HG02970 (cell line): Measurements from ENCODE around the gene RPS18.
"Not testable (repeated sequence)": the region's sequence is repeated elsewhere in the genome, so short reads cannot be mapped to it uniquely, and the experiment has no call there.

ENCODE experiments used
- ATAC-seq: cut with Tn5 transposase; IDR thresholded peaks from one replicate; pipeline ENCODE4 v1.9.1; 2021; ENCODE audit warnings: mild to moderate bottlenecking, moderate library complexity, moderate number of reproducible peaks; ENCODE audit not compliant: unreplicated experiment, low FRiP score

The RPS18 gene

GRCh38 chr6:33271468-33272274 lies at the start of gene RPS18, which contains the start of gene VPS52:
Gene RPS18 (plus strand): TSS chr6:33272075. CDS start chr6:33272120, 45 bp downstream.
Gene VPS52 (minus strand): TSS chr6:33271876. CDS start chr6:33271675, 201 bp downstream.
- ATAC-seq: peak; percentile 87

- not testable (repeated sequence) for ATAC-seq
These were observed 45.3 kb upstream of the RPS18 start for GRCh38 chr6:33226503-33227120.

- ATAC-seq: no peak
These were observed 36.6 kb upstream of the RPS18 start for GRCh38 chr6:33235221-33235634.

GRCh38 chr6:33236328-33236727 lies 35.5 kb upstream of the RPS18 start:
- no peak for ATAC-seq

- no peak for ATAC-seq
These were observed 35.0 kb upstream of the RPS18 start for GRCh38 chr6:33236852-33237251.

- no peak for ATAC-seq
These were observed 34.1 kb upstream of the RPS18 start for GRCh38 chr6:33237741-33238140.

GRCh38 chr6:33241968-33242367 lies 29.9 kb upstream of the RPS18 start:
- no peak for ATAC-seq

- ATAC-seq: no peak
These were observed 28.4 kb upstream of the RPS18 start for GRCh38 chr6:33243476-33243875.

- peak; percentile 37 for ATAC-seq
These were observed 23.8 kb upstream of the RPS18 start for GRCh38 chr6:33247977-33248642.

GRCh38 chr6:33248643-33248931 lies 23.3 kb upstream of the RPS18 start:
- peak; percentile 8 for ATAC-seq

- peak; percentile 90 for ATAC-seq
These were observed 22.7 kb upstream of the RPS18 start for GRCh38 chr6:33248932-33249731.

- ATAC-seq: no peak
These were observed 21.9 kb upstream of the RPS18 start for GRCh38 chr6:33249732-33250630.

- ATAC-seq: no peak
These were observed 21.1 kb upstream of the RPS18 start for GRCh38 chr6:33250731-33251130.

GRCh38 chr6:33251395-33252012 lies 20.4 kb upstream of the RPS18 start:
- no peak for ATAC-seq

GRCh38 chr6:33252759-33253158 lies 19.1 kb upstream of the RPS18 start:
- ATAC-seq: no peak

GRCh38 chr6:33254591-33254990 lies 17.3 kb upstream of the RPS18 start:
- ATAC-seq: no peak

GRCh38 chr6:33259032-33259431 lies 12.8 kb upstream of the RPS18 start:
- ATAC-seq: no peak

GRCh38 chr6:33262490-33262889 lies 9.4 kb upstream of the RPS18 start:
- ATAC-seq: not testable (repeated sequence)

- no peak for ATAC-seq
These were observed 7.9 kb upstream of the RPS18 start for GRCh38 chr6:33264015-33264414.
